Measurements from ENCODE around the gene SSH3. TPM values are rescaled to one million over a fixed set of nuclear protein-coding genes. Genes with fewer than 3 reads are reported as not detected.
A peak's percentile ranks its signal among the peaks of the same experiment; 100 is the strongest.

The SSH3 gene
- total RNA-seq, 3 donors from 2014 or later, result 55.8 to 87.0 (median 57.6) TPM

DNA sequence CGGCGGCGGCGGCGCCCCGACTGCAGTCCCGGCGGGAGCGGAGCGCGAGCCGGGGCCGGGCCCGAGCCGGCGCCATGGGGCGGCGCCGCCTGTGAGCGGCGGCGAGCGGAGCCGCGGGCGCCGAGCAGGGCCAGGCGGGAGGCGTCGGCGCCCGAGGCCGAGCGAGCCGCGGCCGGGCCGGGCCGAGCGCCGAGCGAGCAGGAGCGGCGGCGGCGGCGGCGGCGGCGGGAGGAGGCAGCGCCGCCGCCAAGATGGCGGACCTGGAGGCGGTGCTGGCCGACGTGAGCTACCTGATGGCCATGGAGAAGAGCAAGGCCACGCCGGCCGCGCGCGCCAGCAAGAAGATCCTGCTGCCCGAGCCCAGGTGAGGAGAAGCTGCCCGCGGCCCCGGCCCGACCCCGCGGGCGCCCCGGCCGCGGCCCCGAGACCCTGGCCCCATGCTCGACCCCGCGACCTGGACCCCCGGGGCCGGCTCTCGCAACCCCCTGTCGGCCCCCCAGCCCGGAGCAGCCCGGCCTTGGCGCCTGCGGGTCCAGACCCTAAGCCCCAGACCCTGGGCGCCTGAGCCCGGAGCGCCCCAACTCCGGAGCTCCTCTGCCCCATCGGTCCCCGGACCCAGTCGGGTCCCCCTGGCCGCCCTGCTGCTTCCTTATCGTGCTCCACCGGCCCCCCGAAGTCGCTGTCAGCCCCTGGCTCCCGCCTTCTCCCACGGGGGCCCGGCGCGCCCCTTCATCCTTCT is 36.7 kb upstream of the SSH3 start, which contains the start of gene GRK2:
Gene GRK2, plus strand, starts transcription at position 25 of the 739 bp plus-strand sequence. Its CDS starts 227 bp downstream, at position 252.
- peaks cover 60% of the 10 kb centered on the region for H3K4me1 ChIP-seq (ENCODE audit: low read depth)

DNA sequence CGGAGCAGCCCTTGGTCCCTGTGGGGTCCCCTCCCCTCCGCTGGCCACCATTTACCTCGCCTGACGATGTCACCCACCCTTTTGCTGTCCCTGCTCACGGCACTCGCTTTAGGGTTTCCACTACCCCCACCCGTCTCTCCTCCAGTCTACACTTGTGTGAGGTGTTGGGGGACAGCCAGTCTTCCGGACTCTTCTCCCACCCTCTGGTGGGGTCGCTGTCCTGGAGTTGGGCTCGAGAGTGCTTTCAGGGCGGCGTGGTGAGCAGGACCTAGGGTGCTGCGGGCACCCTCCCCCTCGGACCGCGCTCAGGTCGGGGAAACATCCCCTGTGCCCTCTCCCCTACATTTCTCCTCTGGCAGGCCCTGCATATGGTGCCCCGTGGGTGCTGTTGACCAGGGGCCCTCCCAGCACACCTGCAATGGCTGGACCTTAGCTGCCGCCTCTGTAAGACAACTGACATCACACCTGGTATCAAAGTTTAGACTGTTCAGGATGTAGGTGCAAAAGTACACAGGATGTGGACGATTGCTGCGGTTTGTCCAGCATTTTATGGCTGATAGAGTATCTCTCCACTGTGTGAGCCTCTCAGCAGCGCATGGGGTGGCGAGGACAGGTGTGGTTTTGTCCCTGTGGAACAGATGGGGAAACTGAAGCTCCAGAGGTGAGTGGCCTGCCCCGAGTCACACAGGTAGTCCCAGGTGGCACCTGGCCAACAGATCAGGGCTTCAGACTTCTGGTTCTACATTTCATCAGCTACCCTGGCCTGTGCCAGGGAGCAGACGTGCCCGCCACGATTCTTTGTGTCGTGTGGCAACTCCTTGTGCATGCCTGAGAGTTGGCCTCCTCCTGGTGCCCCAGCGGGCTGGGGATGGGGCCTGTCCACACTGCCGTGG is 35.9 kb upstream of the SSH3 start:
- peaks cover 62% of the 10 kb centered on the region for H3K4me1 ChIP-seq (ENCODE audit: low read depth)
- TF ChIP-seq, protein P1, sequence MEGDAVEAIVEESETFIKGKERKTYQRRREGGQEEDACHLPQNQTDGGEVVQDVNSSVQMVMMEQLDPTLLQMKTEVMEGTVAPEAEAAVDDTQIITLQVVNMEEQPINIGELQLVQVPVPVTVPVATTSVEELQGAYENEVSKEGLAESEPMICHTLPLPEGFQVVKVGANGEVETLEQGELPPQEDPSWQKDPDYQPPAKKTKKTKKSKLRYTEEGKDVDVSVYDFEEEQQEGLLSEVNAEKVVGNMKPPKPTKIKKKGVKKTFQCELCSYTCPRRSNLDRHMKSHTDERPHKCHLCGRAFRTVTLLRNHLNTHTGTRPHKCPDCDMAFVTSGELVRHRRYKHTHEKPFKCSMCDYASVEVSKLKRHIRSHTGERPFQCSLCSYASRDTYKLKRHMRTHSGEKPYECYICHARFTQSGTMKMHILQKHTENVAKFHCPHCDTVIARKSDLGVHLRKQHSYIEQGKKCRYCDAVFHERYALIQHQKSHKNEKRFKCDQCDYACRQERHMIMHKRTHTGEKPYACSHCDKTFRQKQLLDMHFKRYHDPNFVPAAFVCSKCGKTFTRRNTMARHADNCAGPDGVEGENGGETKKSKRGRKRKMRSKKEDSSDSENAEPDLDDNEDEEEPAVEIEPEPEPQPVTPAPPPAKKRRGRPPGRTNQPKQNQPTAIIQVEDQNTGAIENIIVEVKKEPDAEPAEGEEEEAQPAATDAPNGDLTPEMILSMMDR (IDR thresholded peaks at IDR 0.05), result no peak
- no peaks in the 10 kb centered on the region for H3K9me3 ChIP-seq
- DNase-seq (peak; percentile 80 to 88 (median 83)), ATAC-seq (peak; percentile 69)
- peak overlapping the region; percentile 98 for H3K4me3 ChIP-seq
- intact Hi-C loops (cut with DNase I, micrococcal nuclease), result loop anchor here in 1 of 2 donors (5.0 kb wide), 1 partner anchor 50 kb away; no protein-coding TSS in a partner anchor
- no peaks in the 10 kb centered on the region for H3K36me3 ChIP-seq (ENCODE audit: low read depth)

More for the DNA sequence above, 36.7 kb upstream of the SSH3 start, which contains the start of gene GRK2:
- H3K36me3 ChIP-seq (ENCODE audit: low read depth), result no peaks in the 10 kb centered on the region
- peak; percentile 12 for ATAC-seq
- intact Hi-C loops (cut with DNase I, micrococcal nuclease), result loop anchor here in 1 of 2 donors (5.0 kb wide), 1 partner anchor 51 kb away; no protein-coding TSS in a partner anchor
- DNase-seq, result peak in 2 of 3 donors; percentile 71 to 73
- H3K9me3 ChIP-seq, result no peaks in the 10 kb centered on the region
- TF ChIP-seq, protein P1 (IDR thresholded peaks at IDR 0.05), result no peak
- H3K4me3 ChIP-seq, result peak within 1 kb of the TSS; percentile 98

DNA sequence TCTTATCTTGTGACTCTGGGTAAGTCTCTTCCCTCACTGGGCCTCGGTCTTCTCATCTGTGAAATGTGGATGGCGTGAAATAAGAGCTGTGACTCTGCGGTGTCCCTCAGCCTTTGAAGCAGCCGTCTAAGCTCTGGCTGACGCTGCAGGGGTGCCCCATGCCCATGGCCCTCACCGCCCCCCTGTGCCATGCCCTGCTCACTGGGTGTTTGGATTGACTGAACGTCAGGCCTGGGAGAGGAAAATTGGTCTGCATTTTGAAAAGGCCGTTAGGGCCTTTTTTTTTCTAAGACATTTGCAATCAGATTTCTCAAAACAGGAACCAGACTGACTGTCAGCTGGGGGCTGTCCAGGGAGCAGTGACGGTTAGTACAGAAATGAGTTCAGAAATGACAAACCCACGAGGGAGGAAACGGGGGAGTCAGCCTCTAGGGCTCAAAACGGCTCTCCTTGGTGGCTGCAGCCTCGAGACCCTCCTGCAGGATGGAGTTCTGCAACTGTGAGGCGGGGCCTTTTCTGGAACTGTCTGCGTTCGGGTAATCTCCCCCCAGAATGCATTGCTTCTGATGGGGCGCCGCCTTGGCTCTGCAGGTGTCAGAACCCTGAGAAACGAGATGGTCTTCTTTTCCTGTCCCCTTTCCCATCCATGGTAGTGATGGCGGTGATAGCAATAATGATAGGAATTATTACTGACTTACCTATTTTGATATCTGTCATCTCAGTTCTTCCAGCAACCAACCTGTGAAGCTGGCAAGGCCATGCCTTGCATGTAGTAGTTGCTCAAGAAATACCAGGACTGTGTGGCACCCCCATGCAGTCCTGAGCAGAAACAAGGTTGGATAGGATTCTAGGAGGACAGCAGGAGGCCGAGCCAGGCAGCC is 35.0 kb upstream of the SSH3 start:
- H3K4me1 ChIP-seq (ENCODE audit: low read depth), result peaks cover 61% of the 10 kb centered on the region
- intact Hi-C loops (cut with DNase I, micrococcal nuclease), result loop anchor here in 1 of 2 donors (5.0 kb wide), 1 partner anchor 49 kb away; no protein-coding TSS in a partner anchor
- H3K9me3 ChIP-seq, result no peaks in the 10 kb centered on the region
- ATAC-seq (no peak), DNase-seq (peak; percentile 47 to 79 (median 56))
- H3K4me3 ChIP-seq, result peak overlapping the region; percentile 98
- TF ChIP-seq, protein P1 (IDR thresholded peaks at IDR 0.05), result no peak
- H3K36me3 ChIP-seq (ENCODE audit: low read depth), result no peaks in the 10 kb centered on the region

- TF ChIP-seq, protein P1 (IDR thresholded peaks at IDR 0.05), result no peak
- H3K4me1 ChIP-seq (ENCODE audit: low read depth), result peaks cover 67% of the 10 kb centered on the region
Measured at GRCh38 chr11:67268962-67269268, 34.4 kb upstream of the SSH3 start.

More at GRCh38 chr11:67268962-67269268, 34.4 kb upstream of the SSH3 start:
- ATAC-seq, result no peak
- DNase-seq, result peak in 2 of 3 donors; percentile 40 to 65
- intact Hi-C loops (cut with DNase I, micrococcal nuclease), result loop anchor here in 1 of 2 donors (5.0 kb wide), 1 partner anchor 48 kb away; no protein-coding TSS in a partner anchor
- Histone ChIP-seq H3K9me3 (no peaks in the 10 kb centered on the region), H3K4me3 (no peak overlapping the region), H3K36me3 (ENCODE audit: low read depth) (no peaks in the 10 kb centered on the region)
